RCC 7860 (cell line): ENCODE data around the gene ZNF22.
A peak's percentile ranks its signal among the peaks of the same experiment; 100 is the strongest.

Experiments used
- DNase-seq: peaks from one replicate; pipeline ENCODE4 v3.0.0-alpha.2; 2015; ENCODE audit warnings: low spot score
- FAIRE-seq: peaks from 2 replicates; lab custom pipeline; 2012; peaks lifted over from hg19 to GRCh38; lab: Jason Lieb, UNC

ZNF22 gene

GRCh38 chr10:44988957-44989585 lies 11.7 kb upstream of the ZNF22 start:
- FAIRE-seq (no peak), DNase-seq (no peak)

DNA sequence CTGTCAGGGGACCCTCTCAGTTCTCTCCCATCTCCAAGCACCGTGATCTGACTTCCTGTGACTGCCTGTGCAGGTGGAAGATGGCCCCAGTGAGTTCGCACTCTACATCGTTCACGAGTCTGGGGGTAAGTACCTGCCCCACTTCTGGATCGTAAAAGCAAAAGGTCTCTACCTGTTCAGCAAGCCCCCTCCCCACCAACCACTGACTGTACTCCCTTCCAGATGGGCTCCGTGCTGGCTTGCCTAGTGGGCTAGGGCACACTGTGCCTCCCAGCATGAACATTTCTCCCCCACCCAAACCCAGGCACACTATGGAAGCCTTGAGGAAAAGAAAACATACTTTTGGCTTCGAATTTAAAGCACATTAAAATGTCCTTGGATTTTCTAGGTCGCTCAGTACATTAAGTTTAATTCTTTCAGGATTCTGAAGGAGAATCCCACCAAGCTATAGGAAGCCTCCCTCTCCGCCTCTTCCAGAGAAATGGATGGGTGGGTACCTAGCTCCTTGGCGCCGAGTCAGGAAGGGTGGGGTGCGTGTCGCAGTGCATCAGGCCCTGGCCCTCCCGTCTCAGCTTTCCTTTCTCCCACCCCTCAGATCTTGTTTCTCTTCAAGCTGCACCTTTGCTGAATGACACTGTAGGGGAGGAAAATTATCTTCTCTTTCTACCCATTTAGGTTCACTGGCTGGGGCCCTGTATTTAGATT lies 11.0 kb upstream of the ZNF22 start:
- FAIRE-seq (no peak), DNase-seq (no peak)

GRCh38 chr10:44990302-44990655 lies 10.4 kb upstream of the ZNF22 start:
- FAIRE-seq (no peak), DNase-seq (no peak)

- FAIRE-seq (no peak), DNase-seq (no peak)
Observed at GRCh38 chr10:44990965-44991364, 9.8 kb upstream of the ZNF22 start.

DNA sequence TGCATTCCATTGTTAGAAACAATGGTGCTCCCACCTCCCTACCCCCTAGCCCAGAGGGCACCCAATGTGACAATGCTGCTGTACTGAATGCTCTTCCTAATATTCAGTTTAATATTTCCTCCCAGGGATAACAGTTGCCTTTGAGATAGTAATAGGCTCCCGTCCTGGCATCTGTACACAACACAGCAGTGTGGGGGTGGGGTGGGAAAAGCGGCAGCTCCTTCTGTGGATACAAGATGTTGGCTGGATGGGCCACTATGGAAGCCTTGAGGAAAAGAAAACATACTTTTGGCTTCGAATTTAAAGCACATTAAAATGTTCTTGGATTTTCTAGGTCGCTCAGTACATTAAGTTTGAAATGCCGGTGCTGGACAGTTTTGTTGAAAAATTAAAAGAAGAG lies 9.2 kb upstream of the ZNF22 start:
- DNase-seq = no peak
- no peak for FAIRE-seq

DNA sequence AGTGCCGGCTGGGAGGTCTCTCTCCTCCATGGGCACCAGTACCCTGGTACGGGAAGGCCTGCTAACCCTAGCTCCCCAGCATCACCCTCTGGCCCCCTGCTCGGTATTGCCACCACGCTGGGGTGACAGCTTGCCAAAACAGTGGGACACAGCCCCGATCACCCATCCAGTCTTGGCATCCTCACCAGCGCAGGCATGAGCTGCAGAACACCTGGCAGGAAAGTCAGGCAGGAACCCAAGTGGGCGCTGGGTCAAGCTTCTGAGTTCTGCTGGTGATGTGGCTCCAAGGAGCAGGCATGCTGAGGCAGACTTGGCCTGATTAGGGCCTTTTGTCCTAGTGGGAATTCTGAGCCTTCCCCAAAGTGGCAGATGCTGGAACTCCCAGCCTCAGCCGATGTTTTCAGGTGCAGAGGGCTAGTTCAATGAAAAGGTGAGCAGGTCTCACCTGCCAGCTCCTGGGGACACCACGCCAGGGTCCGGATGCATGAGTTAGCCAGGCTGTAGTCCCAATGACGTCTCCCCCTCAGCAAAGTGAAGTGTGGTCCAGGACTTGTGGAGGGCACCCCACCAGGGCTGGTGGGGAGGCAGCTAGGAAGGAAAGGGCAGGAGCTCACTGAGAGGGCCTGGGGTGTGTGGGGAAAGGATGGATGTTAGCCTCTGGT lies 8.5 kb upstream of the ZNF22 start:
- FAIRE-seq (no peak), DNase-seq (no peak)

DNA sequence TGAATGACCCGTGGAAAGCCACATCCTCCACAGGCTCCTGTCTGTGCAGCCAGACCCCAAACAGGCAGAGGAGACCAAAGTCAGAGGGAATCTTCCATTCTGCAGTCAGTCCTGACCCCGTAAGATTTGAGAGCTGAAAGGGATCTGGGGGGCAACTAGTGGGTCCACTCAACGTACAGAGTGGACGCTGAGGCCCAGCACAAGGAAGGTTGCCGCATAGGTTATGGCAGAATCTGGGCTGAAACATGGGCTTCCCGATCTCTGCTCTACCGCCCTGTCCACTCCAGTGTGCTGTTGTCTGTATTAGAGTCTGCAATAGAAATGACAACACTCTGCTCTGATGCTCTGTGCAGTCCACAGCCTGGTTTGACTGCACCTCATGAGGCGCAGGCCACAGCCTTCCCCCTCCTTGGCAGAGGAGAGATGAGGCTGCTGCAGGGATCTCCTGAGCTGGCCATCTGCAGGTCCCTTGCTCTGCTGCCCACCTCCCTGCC lies 7.9 kb upstream of the ZNF22 start:
- FAIRE-seq (no peak), DNase-seq (no peak)

- DNase-seq (no peak), FAIRE-seq (no peak)
Observed at GRCh38 chr10:44993226-44993921, 7.3 kb upstream of the ZNF22 start.

- FAIRE-seq = no peak
Observed at GRCh38 chr10:44993922-44994751, 6.6 kb upstream of the ZNF22 start.

DNA sequence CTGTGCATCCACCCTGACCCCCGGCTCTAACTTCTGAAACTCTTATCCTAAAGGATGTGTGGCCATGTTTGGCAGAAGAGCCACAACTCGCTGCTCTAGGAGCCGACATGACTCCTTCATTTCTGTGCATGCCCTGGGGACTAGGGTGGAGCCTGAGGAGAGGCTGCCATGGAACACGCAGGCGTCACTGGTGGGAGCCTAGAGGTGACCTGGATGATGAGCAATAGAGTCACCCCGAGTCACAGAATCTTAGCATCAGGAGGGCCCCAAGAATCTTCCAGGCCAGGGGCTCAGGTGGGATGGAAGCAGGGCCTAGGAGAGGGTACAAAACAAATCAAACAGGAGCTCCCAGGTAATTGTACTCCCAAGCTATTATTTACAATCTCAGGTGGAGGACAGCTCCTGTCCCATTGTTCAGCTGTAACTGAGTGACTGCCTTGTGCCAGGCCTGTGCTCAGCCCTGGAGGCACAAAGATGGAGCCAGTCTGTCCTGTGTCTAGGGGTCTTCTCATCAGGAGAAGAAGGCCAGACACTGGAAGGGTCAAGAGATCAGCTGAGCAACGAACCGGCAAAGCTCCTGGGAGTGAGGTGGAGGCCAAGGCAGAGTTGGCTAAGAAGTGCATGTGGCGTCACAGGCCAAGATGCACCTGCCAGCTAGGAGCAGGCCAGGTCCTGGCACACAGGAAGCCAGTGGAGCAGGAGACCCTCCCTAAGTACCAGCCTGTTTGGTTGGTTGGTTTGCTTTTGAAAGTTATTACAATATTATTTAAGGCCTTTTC lies 5.8 kb upstream of the ZNF22 start:
- DNase-seq = no peak
- FAIRE-seq = no peak

More at GRCh38 chr10:44993922-44994751, 6.6 kb upstream of the ZNF22 start:
- DNase-seq = no peak

- DNase-seq (no peak), FAIRE-seq (no peak)
Observed at GRCh38 chr10:44995581-44995913, 5.2 kb upstream of the ZNF22 start.

DNA sequence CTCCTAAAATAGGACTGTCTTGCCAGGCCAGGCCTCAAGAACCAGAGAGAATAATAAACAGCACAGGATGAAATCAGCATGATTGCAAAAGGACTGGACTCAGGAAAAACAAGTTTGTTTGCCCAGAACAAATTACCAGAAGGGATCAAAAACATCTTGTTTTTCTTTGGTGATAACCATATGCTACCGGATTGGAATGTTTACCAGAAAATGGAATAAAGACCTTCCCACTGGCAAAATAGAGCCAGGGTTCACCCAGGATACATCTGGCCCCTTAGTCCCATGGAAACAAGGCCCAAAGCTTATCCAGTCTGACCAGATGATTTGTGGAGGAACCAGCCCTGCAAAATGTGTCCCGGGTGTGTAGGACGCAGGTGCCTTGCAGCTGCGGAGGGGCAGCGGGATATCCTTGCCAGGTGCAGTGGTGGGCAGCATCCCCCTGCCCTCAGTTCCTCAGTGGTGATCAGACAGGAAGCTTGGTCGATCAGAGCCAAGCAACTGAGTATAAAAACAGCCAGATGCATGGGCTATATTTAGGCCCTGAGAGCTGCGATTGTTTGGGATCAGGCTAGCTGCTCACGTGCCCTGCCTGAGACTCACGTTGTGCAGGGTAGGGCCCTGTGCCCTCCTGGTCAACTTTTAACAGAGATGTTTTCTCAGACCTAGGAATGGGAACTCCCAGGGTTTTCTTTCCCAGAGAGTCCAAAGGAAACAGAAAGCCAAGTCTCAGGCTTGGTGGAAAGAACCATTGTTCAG lies 4.6 kb upstream of the ZNF22 start:
- DNase-seq (no peak), FAIRE-seq (no peak)

DNA sequence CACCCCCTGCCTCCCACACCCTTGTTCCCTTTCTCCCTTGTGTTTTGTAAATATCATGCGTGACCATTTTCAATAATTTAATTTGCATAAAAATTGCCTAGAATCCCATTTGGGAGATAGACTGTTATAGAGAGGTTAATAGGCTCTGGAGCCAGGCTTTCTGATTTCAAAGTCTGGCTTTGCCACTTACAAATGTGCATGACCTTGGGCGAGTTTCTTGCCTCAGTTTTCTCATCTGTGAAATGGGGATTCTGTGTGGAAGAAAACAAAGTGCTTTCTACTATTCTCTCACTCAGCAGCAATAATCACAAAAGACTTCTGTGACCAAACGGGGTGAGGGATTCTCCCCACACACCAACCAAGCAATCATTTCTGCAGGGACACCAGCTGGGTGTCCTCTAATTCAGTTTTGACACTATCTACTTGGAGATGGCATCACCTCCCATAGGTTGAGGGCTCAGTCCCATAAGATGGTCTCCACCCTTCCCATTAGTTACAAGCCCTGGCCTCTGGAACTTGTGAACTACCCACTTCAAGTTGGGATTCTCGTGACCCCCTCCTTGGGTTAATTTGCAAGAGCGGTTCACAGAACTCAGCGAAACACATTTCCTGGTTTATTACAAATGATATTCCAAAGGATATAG lies 3.5 kb upstream of the ZNF22 start:
- DNase-seq (no peak), FAIRE-seq (no peak)

GRCh38 chr10:44998146-44998631 lies 2.5 kb upstream of the ZNF22 start:
- DNase-seq (peak; percentile 36), FAIRE-seq (no peak)

- no peak for FAIRE-seq
- DNase-seq = no peak
Observed at GRCh38 chr10:45000138-45000751, 478 bp upstream of the ZNF22 start.

DNA sequence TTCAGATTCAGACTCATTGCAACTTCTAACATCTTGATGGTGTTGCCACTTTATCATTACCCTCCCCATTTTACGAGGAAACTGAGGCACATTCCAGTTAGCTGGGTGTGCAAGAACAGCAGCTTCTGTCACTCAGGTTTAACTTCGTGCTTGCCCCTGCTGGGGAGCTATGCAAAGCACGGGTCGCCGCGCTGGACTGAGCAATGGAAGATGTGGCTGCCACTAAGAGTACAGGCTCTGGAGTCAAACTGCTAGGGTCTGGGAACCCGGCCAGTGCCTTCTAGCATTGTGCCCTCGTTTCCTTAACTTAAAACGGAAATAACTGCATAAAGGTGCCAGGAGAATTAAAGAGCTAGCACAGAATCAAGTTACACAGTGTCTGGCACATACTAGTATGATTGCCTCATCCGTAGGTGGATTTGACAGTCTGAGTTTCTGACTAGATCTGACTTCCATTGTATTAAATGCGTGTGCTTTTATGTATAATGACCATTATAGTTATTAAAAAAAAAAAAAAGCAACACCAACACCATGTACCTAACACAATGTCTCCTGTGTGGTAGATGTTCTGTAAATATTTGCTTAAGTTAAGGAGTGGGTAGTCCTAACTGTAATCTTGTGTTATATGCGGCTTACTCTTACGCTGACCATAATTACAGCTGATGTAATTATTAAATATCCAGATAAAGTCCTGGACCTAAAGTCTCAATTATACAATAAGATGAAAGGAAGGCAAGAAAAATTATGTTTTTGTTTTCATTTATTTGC lies 842 bp downstream of the ZNF22 start:
- no peak for FAIRE-seq
- DNase-seq = peak; percentile 54

DNA sequence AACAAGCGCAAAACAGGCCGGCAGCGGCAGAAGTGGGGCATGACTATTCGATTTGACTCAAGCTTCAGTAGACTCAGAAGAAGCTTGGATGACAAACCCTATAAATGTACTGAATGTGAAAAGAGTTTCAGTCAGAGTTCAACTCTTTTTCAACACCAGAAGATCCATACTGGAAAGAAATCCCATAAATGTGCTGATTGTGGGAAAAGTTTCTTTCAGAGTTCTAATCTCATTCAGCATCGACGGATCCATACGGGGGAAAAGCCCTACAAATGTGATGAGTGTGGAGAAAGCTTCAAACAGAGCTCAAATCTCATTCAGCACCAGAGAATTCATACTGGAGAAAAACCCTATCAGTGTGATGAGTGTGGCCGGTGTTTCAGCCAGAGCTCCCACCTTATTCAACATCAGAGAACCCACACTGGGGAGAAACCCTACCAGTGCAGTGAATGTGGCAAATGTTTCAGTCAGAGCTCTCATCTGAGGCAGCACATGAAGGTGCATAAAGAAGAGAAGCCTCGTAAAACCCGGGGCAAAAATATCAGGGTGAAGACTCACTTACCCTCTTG lies 2.8 kb downstream of the ZNF22 start:
- FAIRE-seq (no peak), DNase-seq (no peak)
